ENCODE measurements around the gene ZNF705A.
"Not testable (repeated sequence)": the region's sequence is repeated elsewhere in the genome, so short reads cannot be mapped to it uniquely, and the experiment has no call there.

Gene ZNF705A

GRCh38 chr12:8184206-8184605 lies 27.4 kb downstream of the ZNF705A start:
- DNase-seq (ENCODE audit: low spot score), result not testable (repeated sequence)

GRCh38 chr12:8188088-8188487 lies 31.3 kb downstream of the ZNF705A start:
- not testable (repeated sequence) for DNase-seq (ENCODE audit: low spot score)

GRCh38 chr12:8197685-8198308 lies 41.0 kb downstream of the ZNF705A start:
- DNase-seq (ENCODE audit: low spot score), result not testable (repeated sequence)

- DNase-seq (ENCODE audit: low spot score), result not testable (repeated sequence)
Measured at GRCh38 chr12:8218711-8219382, 62.0 kb downstream of the ZNF705A start.

DNA sequence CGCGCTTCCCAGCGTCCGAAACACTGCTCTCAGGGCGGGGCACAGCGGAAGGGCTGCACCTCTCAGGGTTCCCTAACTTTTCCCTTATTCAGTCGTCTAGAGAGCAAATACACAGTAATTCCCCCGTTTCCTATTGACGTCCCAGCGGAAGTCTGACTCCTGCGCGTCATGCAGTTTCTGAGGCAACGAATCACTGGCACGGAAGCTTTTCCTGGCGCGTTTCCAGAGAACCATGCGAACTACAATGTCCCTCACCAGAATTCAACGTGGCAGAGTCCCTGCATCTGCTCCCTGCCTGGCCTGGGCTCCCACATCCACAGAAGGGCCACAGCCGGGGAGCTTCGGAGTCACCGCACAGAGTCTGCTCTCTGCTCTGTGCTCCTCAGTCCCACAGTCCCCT lies 64.6 kb downstream of the ZNF705A start:
- not testable (repeated sequence) for DNase-seq (ENCODE audit: low spot score)

DNA sequence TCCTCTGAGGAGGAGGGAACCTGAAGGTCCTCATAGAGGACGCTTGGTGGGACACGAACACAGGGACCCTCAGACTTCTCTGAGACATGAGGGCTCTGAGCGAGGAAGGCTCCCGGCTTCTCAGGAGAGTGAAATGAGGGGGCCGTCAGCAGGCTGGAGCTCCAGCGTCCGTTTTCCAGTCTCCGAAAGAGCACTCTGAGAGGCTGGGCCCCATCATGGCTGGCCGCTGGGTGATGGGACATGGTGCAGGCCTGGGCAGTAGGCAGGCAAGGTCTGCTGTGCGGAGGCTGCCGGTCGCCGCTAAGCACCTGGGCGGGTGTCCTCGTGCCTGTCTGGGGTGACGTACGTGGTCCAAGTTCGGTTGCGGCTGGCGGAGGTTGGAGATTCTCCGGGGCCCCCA lies 65.0 kb downstream of the ZNF705A start:
- DNase-seq (ENCODE audit: low spot score), result not testable (repeated sequence)

GRCh38 chr12:8222303-8222702 lies 65.5 kb downstream of the ZNF705A start:
- not testable (repeated sequence) for DNase-seq (ENCODE audit: low spot score)

DNA sequence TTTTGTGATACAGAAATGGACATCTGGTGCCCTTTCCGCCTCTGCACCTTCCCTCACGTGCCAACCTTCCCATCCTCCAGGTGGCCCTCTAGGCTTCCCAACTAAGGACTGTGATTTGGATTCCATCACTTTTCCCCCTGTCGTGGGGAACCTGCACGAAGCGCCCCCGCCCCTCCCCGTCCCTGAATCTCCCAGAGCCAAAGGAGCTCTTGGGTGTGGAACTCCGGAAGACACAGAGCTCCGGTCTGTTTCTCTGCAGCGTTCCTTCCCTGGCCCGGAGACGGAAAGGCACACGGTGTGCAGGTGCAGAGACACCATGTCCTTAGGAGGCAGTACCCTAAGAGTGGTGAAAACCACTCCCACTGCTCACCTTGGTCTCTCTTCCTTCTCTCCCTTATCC lies 66.8 kb downstream of the ZNF705A start:
- not testable (repeated sequence) for DNase-seq (ENCODE audit: low spot score)

DNA sequence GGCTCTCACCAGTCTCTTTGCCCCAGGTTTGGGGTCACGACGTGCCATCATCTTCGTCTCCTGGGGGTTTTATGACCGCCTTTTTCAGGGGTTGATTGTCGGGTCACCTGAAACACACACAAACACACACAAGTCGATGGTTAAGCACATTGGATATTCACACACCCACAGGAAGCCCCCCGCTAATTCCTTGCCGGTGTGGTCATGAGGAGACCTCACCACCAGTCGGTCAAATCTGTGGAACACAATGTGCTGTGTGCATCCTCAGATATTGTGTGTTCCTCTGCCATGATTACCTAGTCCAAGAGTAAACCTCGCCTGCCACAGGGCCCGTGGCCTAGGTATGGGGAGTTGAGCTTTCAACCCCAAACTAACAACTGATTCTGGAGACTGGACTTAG lies 68.0 kb downstream of the ZNF705A start:
- not testable (repeated sequence) for DNase-seq (ENCODE audit: low spot score)

- DNase-seq (ENCODE audit: low spot score), result no peak
Measured at GRCh38 chr12:8226355-8226754, 69.5 kb downstream of the ZNF705A start.

- DNase-seq (ENCODE audit: low spot score), result peak; percentile 70
Measured at GRCh38 chr12:8226992-8227731, 70.3 kb downstream of the ZNF705A start, which contains the start of gene FAM90A1. Gene FAM90A1, minus strand, starts transcription at chr12:8227618. Its CDS starts 2,786 bp downstream, at chr12:8224832.

- not testable (repeated sequence) for DNase-seq (ENCODE audit: low spot score)
Measured at GRCh38 chr12:8227732-8228077, 70.9 kb downstream of the ZNF705A start.

GRCh38 chr12:8228607-8229006 lies 71.8 kb downstream of the ZNF705A start:
- DNase-seq (ENCODE audit: low spot score), result not testable (repeated sequence)

- not testable (repeated sequence) for DNase-seq (ENCODE audit: low spot score)
Measured at GRCh38 chr12:8229486-8229885, 72.7 kb downstream of the ZNF705A start.
